CD4-positive, alpha-beta T cell treated with Interleukin-15 for 4 hours (primary cell): Measurements from ENCODE around the gene KIAA0319L.

ENCODE experiments used
- DNase-seq: peaks from one replicate; pipeline ENCODE4 v3.0.0-alpha.2; 2020; ENCODE audit warnings: low spot score

The KIAA0319L gene

GRCh38 chr1:35443768-35444518, 113.3 kb downstream of the KIAA0319L start:
- DNase-seq = no peak

GRCh38 chr1:35442734-35443133, 114.5 kb downstream of the KIAA0319L start:
- no peak for DNase-seq

GRCh38 chr1:35441926-35442579, 115.2 kb downstream of the KIAA0319L start:
- no peak for DNase-seq

DNA sequence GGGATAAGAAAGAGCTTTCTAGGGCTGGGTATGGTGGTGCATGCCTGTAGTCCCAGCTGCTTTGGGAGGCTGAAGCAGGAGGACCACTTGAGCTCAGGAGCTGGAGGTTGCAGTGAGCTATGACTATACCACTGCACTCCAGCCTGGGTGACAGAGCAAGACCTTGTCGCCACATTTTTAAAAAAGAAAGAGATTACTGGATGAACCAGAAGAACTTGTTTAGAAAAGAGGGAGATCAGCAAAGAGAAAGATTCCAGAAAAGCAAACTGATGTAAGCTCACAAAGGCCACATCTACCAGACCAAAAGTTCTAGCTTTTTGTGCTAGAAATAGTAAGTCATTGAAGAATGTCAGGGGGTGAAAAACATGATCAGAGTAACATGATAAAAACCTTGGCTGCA, 117.6 kb downstream of the KIAA0319L start:
- DNase-seq = no peak

- no peak for DNase-seq
Measured at GRCh38 chr1:35437200-35437599, 120.0 kb downstream of the KIAA0319L start.

DNA sequence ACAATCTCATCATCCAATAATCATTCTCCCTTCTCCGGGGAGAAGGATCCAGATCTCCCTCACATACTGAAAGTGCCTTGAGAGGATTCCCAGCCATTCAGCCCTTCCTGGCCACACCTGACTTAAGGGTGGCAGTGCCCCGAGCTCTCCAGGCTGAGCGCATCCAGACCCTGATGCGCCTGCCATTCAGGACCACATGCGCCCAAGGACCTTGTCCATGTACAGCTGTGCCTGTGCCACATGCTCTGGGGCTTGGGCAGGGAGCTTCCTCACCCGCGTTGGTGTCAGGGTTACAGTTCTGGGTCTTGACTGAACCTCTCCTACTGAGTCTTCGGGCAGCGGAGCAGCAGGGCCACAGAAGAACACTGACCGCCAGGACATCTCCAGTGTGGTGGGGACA, 121.1 kb downstream of the KIAA0319L start:
- DNase-seq = no peak

DNA sequence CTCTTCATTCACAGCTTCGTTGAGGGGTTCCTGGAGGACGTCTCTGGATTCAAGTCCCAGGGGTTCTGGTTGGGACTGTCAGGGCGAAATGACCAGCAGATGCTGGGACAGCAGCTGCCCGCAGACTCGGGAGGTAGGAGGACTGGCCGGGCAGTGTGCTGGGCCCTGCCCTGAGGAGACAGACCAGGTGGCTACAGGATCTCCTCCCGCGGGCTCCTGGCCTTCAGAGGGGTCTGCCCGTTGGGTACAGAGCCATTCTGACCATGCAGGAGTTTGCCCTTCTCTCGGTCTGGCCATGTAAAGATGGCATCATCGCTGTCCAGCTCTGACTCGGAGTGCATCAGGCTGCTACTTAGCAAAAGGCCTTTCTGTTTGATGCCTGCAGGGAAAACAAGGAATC, 122.5 kb downstream of the KIAA0319L start:
- no peak for DNase-seq

GRCh38 chr1:35433714-35434113, 123.5 kb downstream of the KIAA0319L start:
- no peak for DNase-seq

GRCh38 chr1:35432231-35432630, 125.0 kb downstream of the KIAA0319L start:
- DNase-seq = no peak

DNA sequence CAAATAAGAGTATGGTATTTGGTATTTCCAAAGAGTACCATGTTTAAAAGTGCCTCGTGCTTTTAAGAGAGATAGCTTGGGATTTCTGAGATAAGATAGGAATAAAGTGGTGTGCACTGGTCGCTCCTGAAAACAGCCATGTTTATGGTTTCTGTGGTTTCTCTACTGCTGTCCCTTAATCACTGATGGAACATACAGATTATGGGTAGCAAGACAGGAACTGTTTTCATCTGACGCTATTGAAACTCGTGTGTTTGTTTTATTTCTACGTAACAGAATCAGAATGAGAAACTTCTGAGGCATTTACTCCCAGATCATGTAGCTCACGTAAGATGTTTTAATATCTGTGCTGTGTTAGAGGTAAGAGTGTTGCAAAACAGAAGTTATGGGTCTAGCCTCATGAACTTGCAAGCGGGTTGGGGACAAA, 126.0 kb downstream of the KIAA0319L start:
- no peak for DNase-seq

DNA sequence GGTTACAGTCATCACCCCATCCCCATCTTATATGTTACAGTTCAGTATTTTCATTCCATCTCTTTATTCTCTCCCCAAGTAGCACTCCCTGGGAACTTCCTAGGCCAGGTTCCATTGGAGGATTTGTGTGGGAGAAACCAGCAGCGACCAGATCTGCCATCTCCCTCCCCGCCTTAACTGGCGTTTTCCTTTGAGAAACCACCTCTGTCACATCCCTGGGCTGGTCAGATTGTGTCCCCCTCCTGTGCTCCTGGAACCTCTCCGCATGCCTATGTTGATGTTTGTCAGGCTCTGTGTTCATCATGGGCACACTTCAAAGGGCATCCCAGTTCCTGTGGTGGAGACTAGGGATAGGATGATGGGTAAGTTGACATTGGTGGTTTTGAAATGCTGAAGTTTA, 126.4 kb downstream of the KIAA0319L start:
- no peak for DNase-seq

GRCh38 chr1:35428360-35428759, 128.8 kb downstream of the KIAA0319L start:
- no peak for DNase-seq

- DNase-seq = no peak
Measured at GRCh38 chr1:35426097-35426586, 131.1 kb downstream of the KIAA0319L start.

- DNase-seq = no peak
Measured at GRCh38 chr1:35408925-35409324, 148.3 kb downstream of the KIAA0319L start.

- no peak for DNase-seq
Measured at GRCh38 chr1:35407743-35408142, 149.5 kb downstream of the KIAA0319L start.

DNA sequence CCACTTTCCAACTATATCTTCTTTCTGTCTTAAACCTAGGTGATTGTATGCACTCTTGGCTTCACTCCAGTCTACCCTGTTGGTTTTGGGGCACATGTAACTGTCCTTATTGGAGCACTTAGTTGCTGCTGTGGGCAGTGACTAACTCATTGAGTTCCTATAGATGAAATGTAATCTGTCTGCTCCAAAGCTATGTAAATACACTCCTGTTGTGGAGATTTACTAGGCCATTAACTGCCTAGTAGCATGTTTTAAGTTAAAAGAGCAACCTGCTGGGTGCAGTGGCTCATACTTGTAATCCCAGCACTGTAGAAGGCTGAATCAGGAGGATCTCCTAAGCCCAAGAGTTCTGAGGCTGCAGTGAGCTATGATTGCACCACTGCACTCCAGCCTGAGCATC, 151.1 kb downstream of the KIAA0319L start:
- DNase-seq = no peak

GRCh38 chr1:35401049-35401448, 156.2 kb downstream of the KIAA0319L start:
- DNase-seq = no peak

DNA sequence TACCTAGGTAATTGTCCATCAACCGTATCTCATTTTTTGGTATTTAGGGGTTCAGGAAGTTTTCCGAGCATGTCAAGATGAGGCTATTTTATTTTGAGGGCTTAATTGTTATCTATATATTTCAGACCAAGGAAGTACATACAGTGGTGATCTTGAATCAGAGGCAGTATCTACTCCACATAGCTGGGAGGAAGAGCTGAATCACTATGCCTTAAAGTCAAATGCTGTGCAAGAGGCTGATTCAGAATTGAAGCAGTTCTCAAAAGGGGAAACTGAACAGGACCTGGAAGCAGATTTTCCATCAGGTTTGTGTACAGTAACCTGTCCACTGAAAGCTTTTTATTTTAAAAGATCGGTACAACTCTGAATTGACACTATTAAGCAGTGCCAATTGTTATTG, 158.5 kb downstream of the KIAA0319L start:
- no peak for DNase-seq

DNA sequence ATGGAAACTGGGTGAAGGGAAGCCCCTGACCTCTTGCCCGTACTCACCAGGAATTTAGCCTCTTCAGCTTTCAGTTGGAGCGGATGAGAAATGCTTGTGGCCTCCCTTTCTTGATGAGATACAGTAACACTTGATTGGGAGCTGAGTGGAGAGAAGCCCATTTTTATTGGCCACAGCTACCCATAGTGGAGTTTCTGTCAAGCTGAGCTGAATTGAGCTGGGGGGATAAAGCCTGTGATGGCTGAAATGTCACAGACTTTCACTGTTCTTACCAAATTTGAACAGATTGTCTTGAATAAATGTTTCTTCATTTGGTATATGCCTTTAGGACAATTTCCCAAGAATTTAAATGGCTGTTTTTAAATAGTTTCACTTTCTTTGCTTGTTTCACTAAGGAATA, 162.8 kb downstream of the KIAA0319L start:
- no peak for DNase-seq

DNA sequence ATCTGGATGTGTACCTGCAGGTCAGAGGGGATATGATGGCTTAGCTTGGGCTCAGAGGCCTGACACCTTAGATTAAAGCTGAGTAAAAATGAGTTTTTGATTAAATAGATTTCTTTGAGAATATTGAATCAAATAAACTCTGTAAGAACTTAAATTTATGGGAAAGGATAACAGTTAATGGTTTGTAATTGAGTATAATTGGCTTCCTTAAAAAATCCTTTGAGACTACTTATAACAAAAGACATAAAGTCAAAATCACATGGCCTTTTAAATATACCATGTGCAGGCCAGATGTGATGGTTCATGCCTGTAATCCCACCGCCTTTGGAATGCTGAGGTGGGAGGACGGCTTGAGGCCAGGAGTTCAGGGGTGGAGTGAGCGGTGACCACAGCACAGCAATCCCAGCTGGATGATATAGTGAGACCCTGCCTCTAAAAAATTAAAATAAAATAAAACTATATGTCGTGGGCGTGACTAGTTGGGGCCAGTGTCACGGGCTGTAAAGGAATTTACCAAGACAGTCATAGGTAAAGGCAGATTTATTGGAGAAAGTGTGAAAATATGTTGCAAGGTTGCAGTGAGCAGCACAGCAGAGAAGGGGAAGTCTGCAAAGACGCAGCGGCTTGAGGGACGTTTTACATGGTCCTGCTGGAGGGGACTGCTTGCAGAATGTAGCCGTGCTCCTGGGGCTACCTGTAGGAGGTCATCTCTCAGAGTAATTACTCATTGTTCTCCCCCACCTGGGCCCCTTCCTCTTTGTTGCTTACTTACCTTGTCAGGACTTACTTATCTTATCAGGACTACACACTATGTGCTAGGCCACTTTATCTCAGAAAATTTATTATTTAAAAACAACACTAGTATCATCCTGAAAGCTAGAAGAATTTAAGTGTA, 166.4 kb downstream of the KIAA0319L start:
- no peak for DNase-seq

- DNase-seq = no peak
Measured at GRCh38 chr1:35386959-35387358, 170.2 kb downstream of the KIAA0319L start.

DNA sequence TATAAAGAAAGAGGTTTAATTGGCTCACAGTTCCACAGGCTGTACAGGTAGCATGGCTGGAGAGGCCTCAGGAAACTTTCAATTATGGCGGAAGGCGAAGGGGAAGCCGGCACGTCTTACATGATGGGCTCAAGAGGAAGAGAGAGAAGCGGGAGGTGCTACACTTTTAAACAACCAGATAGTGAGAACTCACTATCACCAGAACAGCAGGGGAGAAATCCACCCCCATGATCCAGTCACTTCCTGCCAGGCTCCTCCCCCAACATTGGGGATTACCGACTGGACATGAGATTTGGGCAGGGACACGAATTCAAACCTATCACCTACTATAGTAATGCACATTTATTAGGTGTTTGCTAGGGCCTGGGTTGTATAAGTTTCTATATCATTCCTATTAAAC, 170.9 kb downstream of the KIAA0319L start:
- no peak for DNase-seq
